Dedifferentiated amniotic fluid mesenchymal stem cell (primary cell): ENCODE data around the gene PIK3R3.
A peak's percentile ranks its signal among the peaks of the same experiment; 100 is the strongest.
"Not testable (repeated sequence)": the region's sequence is repeated elsewhere in the genome, so short reads cannot be mapped to it uniquely, and the experiment has no call there.

Source experiments
- DNase-seq: peaks from one replicate; pipeline ENCODE4 v3.0.0-alpha.2; 2016; ENCODE audit errors: extremely low spot score

PIK3R3 gene

GRCh38 chr1:46065405-46065804, 67.0 kb downstream of the PIK3R3 start:
- DNase-seq = no peak

- DNase-seq = no peak
These were observed 67.7 kb downstream of the PIK3R3 start for GRCh38 chr1:46064708-46065107.

DNA sequence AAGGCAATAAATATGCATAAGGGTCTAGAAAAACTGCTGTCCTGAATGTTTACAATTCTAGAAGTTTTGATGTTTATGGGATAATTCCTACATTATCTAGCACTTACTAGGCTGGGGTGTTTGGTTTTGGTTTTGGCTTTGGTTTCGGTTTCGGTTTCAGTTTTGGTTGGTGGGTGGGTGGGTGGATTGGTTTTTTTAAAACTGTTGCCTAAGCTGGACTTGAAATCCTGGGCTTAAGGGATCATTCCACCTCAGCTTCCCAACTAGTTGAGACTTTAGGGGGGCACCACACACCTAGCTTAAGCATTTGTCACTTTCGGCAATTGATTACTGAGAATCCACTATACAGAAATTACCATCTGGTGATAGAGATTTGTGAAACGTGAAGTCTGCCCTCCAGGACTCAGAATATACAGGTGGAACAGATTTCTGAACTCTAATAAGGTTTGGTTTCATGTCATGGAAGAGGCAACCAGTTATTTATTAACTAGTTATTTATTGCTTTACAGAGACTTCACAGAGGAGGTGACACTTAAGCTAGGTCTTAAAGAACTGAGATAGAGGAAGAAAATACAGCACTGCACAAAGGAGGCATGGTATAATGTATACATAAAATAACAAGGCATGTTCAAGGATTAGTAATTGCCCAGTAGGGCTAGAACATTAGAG, 69.6 kb downstream of the PIK3R3 start:
- DNase-seq = peak; percentile 23

DNA sequence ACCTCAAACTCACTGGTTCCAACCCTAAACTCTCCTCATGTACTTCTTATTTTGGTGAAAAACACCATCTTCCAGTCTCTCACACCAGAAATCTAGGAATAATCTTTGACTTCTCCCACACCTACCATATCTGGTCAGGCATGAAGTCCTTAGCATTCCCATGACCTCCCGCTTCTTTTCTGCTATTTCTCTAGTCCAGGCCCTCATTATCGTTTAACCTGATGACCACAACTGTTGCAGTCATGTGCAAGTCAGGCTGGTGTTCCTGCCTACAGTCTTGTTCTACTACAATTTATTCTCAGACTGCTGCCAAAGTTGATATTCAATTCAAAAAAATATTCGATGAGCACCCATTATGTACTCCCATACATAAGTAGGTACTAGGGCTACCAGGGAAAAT, 71.3 kb downstream of the PIK3R3 start:
- DNase-seq = no peak

DNA sequence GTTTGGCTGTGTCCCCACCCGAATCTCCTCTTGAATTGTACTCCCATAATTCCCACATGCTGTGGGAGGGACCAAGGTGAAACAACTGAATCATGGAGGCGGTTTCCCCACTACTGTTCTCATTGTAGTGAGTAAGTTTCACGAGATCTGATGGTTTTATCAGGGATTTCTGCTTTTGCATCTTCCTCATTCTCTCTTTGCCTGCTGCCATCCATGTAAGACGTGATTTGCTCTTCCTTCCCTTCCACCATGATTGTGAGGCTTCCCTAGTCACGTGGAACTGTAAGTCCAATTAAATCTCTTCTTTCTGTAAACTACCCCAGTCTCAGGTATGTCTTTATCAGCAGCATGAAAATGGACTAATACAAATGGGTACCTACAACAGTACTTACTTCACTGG, 73.5 kb downstream of the PIK3R3 start:
- no peak for DNase-seq

DNA sequence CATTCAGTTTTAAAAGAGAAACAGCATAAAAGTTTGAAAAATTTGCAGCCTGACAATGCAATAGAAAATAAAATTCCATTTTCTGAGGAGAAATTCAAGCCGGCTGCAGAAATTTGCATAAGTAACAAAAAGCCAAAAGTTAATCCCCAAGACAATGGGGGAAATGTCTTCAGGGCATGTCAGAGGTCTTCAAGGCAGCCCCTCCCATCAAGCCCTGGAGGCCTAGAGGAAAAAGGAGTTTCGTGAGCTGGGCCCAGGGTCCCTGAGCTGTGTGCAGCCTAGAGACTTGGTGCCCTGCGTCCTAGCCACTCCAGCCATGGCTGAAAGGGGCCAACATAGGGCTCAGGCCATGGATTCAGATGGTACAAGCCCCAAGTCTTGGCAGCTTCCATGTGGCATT, 74.6 kb downstream of the PIK3R3 start:
- DNase-seq = no peak

DNA sequence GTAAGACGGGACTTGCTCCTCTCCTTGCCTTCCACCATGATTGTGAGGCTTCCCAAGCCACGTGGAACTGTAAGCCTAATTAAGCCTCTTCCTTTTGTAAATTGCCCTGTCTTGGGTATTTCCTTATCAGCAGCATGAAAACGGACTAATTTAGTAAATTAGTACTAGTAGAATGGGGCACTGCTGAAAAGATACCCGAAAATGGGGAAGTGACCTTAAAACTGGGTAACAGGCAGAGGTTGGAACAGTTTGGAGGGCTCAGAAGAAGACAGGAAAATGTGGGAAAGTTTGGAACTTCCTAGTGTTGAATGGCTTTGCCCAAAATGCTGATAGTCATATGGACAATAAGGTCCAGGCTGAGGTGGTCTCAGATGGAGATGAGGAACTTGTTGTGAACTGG, 75.2 kb downstream of the PIK3R3 start:
- not testable (repeated sequence) for DNase-seq

GRCh38 chr1:46056325-46056724, 76.1 kb downstream of the PIK3R3 start:
- no peak for DNase-seq

DNA sequence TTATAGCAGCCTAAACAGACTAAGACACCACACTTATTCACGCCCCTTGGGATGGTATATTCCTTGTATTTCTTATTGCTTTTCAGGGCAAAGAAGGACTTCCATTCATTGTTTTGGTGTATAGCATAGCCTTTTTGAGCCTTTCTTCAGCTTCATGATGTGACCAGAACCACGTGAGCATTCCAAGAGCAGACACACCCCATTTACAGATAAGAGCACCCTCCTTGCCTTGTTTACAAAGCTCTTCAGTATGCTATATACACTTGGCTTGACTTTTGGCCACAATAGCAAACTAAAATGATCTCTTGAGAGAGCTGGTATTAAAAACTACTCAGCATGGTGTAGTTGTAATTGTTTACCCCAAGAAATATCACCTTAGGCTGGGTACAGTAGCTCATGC, 78.7 kb downstream of the PIK3R3 start:
- DNase-seq = no peak

GRCh38 chr1:46044116-46044515, 88.3 kb downstream of the PIK3R3 start:
- no peak for DNase-seq

GRCh38 chr1:46043458-46044017, 88.9 kb downstream of the PIK3R3 start:
- no peak for DNase-seq

- no peak for DNase-seq
These were observed 90.5 kb downstream of the PIK3R3 start for GRCh38 chr1:46041974-46042373.

DNA sequence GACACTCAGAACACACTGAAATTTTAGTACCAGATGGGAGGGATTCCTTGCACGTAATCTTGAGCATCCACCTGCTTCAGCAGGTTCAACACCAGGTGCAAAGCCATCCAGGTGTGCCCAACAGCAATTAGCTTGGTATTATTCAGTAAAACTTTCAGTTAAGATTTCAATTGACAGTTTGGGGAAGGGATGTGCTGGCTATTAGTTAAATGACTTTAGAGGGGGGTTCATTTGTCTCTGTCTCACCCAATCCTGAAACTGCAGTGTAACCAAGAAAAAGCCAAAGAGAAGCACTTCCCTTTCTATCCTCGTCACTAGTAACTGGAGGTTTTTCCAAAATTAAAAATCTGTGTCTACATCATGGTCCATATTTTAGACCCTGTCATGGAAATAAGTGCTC, 90.9 kb downstream of the PIK3R3 start:
- DNase-seq = no peak

DNA sequence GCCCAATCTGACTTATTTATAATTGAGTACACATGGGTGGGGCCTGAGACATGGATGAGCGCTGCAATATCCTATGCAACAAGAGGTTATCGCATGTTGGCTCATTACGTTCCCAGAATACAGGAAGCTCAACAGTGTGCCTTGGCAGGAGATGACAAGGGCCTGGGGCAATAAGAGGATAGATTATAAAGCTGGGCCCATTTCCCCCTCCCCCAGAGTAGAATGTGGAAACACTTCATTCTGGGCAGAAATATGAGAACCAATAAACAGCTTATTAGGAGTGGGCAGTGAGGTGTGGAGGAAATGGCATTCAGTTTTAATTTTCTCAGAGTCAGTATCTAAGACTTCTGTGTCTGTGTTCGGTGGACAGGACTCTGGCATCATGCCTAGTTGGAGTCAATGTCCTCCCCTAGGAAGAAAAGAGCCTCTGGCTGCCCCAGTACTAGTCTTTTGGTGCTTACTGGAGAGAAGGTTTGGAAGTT, 92.8 kb downstream of the PIK3R3 start:
- DNase-seq = no peak

DNA sequence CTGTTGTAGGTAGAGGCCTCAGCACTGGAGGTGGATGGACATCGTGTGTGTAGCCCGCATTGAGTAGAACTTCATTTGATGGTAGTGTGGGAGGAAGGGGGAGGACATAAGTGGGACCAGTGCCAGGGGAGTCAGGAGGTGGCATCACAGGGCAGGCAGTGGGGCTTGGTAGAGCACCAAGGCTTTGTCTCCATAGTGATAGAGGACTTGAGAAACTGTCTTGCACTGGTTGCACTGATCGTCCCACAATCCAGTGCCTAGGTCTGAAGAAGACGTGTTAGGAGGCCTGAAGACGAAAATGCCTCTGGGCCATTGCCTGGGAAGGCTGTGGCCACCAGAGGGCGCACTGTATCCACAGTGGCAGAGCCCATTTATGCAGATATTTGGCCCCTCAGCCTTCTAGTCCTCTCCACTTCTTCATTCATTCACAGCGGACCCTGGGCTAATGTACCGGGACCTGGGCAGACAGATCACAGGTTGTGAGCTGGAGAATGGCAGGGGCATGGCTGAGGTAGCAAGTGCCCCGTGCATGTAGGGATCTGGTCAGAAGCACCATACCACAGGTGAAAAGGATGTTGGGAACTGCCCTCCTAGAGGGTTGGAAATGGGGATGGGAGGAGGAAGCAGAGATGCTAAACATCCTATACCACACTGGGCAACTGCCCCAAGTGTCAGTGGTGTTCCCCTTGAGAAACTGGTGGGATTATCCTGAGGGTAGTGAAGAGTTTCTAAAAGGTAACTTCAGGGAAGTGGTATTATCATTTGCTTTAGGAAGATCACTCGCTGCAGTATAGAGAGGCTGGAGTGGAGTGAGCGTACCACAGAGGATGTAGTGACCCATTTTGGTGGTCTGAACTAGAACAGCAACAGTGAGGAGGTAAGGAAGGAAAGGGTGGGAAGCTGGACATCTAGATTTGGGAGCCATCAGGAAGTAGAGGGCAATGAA, 95.3 kb downstream of the PIK3R3 start:
- peak; percentile 77 for DNase-seq

GRCh38 chr1:46034601-46035516, 97.6 kb downstream of the PIK3R3 start:
- no peak for DNase-seq

GRCh38 chr1:46030876-46031660, 101.4 kb downstream of the PIK3R3 start:
- DNase-seq = no peak

DNA sequence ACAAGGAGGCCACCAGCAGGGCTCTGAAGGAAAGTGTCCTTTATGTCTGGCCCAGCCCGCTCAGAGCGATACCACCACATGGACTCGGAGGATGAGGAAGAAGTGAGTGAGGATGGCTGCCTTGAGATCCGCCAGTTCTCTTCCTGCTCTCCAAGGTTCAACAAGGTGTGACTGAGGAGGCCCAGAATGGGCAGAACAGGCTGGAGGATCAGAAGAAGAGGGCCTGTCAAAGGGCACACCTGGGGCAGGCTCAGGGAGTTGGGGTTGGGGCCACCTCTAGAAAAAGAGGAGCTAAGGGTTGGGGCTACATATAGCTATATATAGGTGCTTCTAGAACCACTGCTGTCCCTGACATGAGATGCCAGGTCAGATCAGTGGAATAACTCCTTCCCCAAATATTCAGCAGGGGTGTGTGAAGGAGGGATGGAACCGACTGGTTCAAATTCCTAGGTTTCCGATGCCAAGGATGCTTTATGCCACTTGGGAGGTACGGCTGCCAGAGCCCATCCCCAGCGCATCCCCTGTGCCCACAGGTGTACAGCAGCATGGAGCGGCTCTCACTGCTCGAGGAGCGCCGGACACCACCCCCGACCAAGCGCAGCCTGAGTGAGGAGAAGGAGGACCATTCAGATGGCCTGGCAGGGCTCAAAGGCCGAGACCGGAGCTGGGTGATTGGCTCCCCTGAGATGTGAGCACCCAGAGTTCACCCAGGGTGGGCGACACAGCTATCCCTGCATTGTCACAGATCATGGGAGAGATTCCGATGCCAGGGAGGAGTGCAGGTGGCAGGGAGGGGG, 102.2 kb downstream of the PIK3R3 start:
- DNase-seq = no peak

DNA sequence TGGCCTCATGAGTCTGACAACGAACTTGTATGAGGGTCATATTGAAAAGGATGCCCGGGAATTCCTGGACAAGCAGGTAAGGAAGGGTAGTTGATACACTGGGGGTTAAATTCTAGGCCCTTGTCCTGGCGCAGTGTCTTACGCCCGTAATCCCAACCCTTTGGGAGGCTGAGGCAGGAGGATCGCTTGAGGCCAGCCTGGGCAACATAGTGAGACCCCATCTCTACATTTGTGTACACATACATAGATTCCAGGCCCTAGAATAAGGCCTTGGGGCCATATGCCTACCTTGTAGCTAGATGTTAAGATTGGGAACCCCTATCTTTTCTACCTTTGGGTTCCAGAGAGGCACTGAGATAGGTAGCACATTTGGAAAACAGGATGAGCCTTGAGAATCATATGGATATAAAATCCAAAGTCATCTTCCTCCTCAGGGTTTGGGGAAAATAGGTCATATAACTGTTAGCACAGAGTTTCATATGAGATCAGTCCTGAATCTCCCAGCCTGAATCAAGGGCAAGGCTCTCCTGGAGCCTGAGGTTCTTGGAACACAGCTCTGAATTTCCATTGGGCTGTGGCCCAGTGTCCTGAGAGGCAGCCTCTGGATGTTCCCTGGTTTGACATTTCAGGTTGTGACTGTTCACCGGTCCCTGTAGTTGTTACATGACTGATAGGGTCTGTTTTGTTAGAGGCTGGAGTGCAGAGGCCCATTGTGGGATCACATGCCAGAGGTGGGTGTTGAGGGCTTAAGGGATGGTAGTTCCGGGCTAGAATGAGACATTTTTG, 104.4 kb downstream of the PIK3R3 start:
- DNase-seq = no peak
